ENCODE results near the gene RXRA.

GRCh38 chr9:134423166-134423565, 96.9 kb downstream of the RXRA start:
- TF ChIP-seq CTCF (IDR thresholded peaks at IDR 0.05; ENCODE audit: insufficient read depth, low read depth, low read length): no peak
- TF ChIP-seq EZH2 (IDR thresholded peaks at IDR 0.05; ENCODE audit: insufficient read depth, low read length): no peak

Data from astrocyte (in vitro differentiated cells and primary cell).